H1 (cell line): ENCODE data around the gene ARID5A. TPM values are rescaled to one million over a fixed set of nuclear protein-coding genes. Genes with fewer than 3 reads are reported as not detected.

Source experiments
- CTCF ChIA-PET: fragments of 300-600 bp; sonication (Branson Sonifier 250); formaldehyde crosslinking; loops from one replicate; lab custom pipeline; 2021; ENCODE audit not compliant: partially characterized antibody; lab: Charles Lee
- POLR2A ChIA-PET: fragments of 300-600 bp; sonication (Branson Sonifier 250); formaldehyde crosslinking; loops from one replicate; lab custom pipeline; 2021; ENCODE audit warnings: inconsistent platforms; ENCODE audit not compliant: partially characterized antibody; lab: Charles Lee
- DNase-seq, 2 experiments: peaks; one replicate each; pipeline versions ENCODE4 v3.0.0 to v3.0.0-alpha.2; 2010 to 2022; ENCODE audit warnings: low spot score in 2 of 2, low read depth in 1 of 2, mixed read lengths in 1 of 2
- FAIRE-seq: peaks from 2 replicates; lab custom pipeline; 2011; peaks lifted over from hg19 to GRCh38; lab: Jason Lieb, UNC
- H2AFZ ChIP-seq: 2 replicates; pipeline ENCODE4 v1.8.1; 2012; ENCODE audit warnings: low read length, inconsistent platforms
- H2AK5ac ChIP-seq: 2 replicates; pipeline ENCODE4 v1.6.1; 2013; ENCODE audit warnings: low read depth, low read length
- H2BK120ac ChIP-seq: replicated peaks from 2 replicates; pipeline ENCODE3; 2013; ENCODE audit warnings: low read depth, low read length, inconsistent platforms
- H2BK12ac ChIP-seq: 2 replicates; pipeline ENCODE4 v1.6.1; 2013; ENCODE audit warnings: low read depth, low read length
- H2BK15ac ChIP-seq: 2 replicates; pipeline ENCODE4 v1.6.1; 2013; ENCODE audit warnings: low read length
- H2BK20ac ChIP-seq: 2 replicates; pipeline ENCODE4 v1.6.1; 2013; ENCODE audit warnings: low read length
- H2BK5ac ChIP-seq: 2 replicates; pipeline ENCODE4 v1.6.1; 2013; ENCODE audit warnings: low read depth, low read length
- H3K14ac ChIP-seq: 2 replicates; pipeline ENCODE4 v1.6.1; 2013; ENCODE audit warnings: inconsistent platforms; ENCODE audit not compliant: insufficient read length
- H3K18ac ChIP-seq: 2 replicates; pipeline ENCODE4 v1.6.1; 2013; ENCODE audit warnings: low read length; ENCODE audit errors: extremely low read depth
- H3K23ac ChIP-seq: 2 replicates; pipeline ENCODE4 v1.6.1; 2013; ENCODE audit warnings: inconsistent platforms; ENCODE audit not compliant: insufficient read length
- H3K23me2 ChIP-seq: 2 replicates; pipeline ENCODE4 v1.6.1; 2013; ENCODE audit warnings: low read depth, low read length
- H3K27ac ChIP-seq: 2 replicates; pipeline ENCODE4 v1.6.1; 2011; ENCODE audit warnings: low read depth, low read length, inconsistent platforms
- H3K27me3 ChIP-seq, 4 experiments: replicated peaks in 1 of 4; 1 replicate in 1 of 4; 2 replicates in 3 of 4; pipeline versions ENCODE4 v1.6.1 to v1.8.1; 2011 to 2013; ENCODE audit warnings: low read length in 3 of 4, mild to moderate bottlenecking in 3 of 4, inconsistent platforms in 2 of 4, mixed read lengths in 2 of 4, moderate library complexity in 1 of 4; ENCODE audit not compliant: control insufficient read depth in 3 of 4, insufficient read depth in 3 of 4; ENCODE audit errors: extremely low read depth in 1 of 4
- H3K36me3 ChIP-seq, 4 experiments: 2 replicates each; pipeline versions ENCODE4 v1.6.1 to v1.8.1; 2011 to 2013; ENCODE audit warnings: mild to moderate bottlenecking in 4 of 4, low read length in 3 of 4, moderate library complexity in 2 of 4, control low read depth in 1 of 4, inconsistent platforms in 1 of 4; ENCODE audit not compliant: insufficient read depth in 4 of 4, control insufficient read depth in 2 of 4
- H3K4ac ChIP-seq: replicated peaks from 2 replicates; pipeline ENCODE3; 2013; ENCODE audit warnings: low read length, low read depth, mixed read lengths, inconsistent platforms; ENCODE audit not compliant: insufficient read length
- H3K4me1 ChIP-seq, 4 experiments: replicated peaks in 1 of 4; 1 replicate in 1 of 4; 2 replicates in 3 of 4; pipeline versions ENCODE4 v1.6.1 to v1.8.1; 2011 to 2013; ENCODE audit warnings: low read length in 3 of 4, inconsistent platforms in 2 of 4, mixed read lengths in 1 of 4; ENCODE audit not compliant: insufficient read depth in 4 of 4, control insufficient read depth in 3 of 4
- H3K4me2 ChIP-seq, 2 experiments: 2 replicates each; pipeline versions ENCODE4 v1.6.1 to v1.8.1; 2011 to 2013; ENCODE audit warnings: low read depth in 2 of 2, low read length in 2 of 2, control low read depth in 1 of 2, inconsistent platforms in 1 of 2, mild to moderate bottlenecking in 1 of 2; ENCODE audit not compliant: insufficient read depth in 1 of 2
- H3K4me3 ChIP-seq, 4 experiments: fragments of 200-600, 300-600 bp in 1 of 4; sonication (generic), shearing (Covaris generic), sonication (Bioruptor Twin) in 1 of 4; 2 replicates each; pipeline versions ENCODE4 v1.5.1 to v1.8.1; 2011 to 2016; ENCODE audit warnings: low read length in 4 of 4, low read depth in 3 of 4, control low read depth in 2 of 4, inconsistent platforms in 2 of 4, mild to moderate bottlenecking in 2 of 4, mixed read lengths in 1 of 4, moderate library complexity in 1 of 4; ENCODE audit not compliant: insufficient read depth in 2 of 4; ENCODE audit errors: extremely low read depth in 1 of 4
- H3K56ac ChIP-seq: replicated peaks from 2 replicates; pipeline ENCODE3; 2013; ENCODE audit warnings: low read depth, mild to moderate bottlenecking, mixed read lengths, low read length, inconsistent platforms; ENCODE audit not compliant: insufficient read length
- H3K79me1 ChIP-seq: 2 replicates; pipeline ENCODE4 v1.6.1; 2013; ENCODE audit warnings: low read depth, low read length, control low read depth
- H3K79me2 ChIP-seq, 2 experiments: 2 replicates each; pipeline versions ENCODE4 v1.6.1 to v1.8.1; 2012 to 2013; ENCODE audit warnings: low read length in 2 of 2, mild to moderate bottlenecking in 2 of 2, inconsistent platforms in 1 of 2; ENCODE audit not compliant: insufficient read depth in 2 of 2, control insufficient read depth in 1 of 2
- H3K9ac ChIP-seq, 4 experiments: replicated peaks in 1 of 4; 1 replicate in 1 of 4; 2 replicates in 3 of 4; pipeline versions ENCODE4 v1.6.1 to v1.8.1; 2011 to 2013; ENCODE audit warnings: low read depth in 3 of 4, low read length in 3 of 4, control low read depth in 2 of 4, mild to moderate bottlenecking in 2 of 4, moderate library complexity in 2 of 4, inconsistent platforms in 1 of 4; ENCODE audit errors: extremely low read depth in 1 of 4
- H3K9me3 ChIP-seq, 2 experiments: 2 replicates each; pipeline versions ENCODE4 v1.6.1 to v1.8.1; 2012 to 2013; ENCODE audit warnings: mild to moderate bottlenecking in 2 of 2, moderate library complexity in 2 of 2, control low read depth in 1 of 2, inconsistent platforms in 1 of 2, low read depth in 1 of 2, low read length in 1 of 2, mixed read lengths in 1 of 2; ENCODE audit not compliant: insufficient read depth in 2 of 2
- H4K20me1 ChIP-seq, 2 experiments: replicated peaks in 1 of 2; 2 replicates each; pipeline versions ENCODE3 to v1.8.1; 2011 to 2013; ENCODE audit warnings: inconsistent platforms in 2 of 2, low read length in 2 of 2, mild to moderate bottlenecking in 1 of 2; ENCODE audit not compliant: insufficient read depth in 2 of 2, control insufficient read depth in 1 of 2
- H4K5ac ChIP-seq: 2 replicates; pipeline ENCODE4 v1.6.1; 2013; ENCODE audit warnings: low read length, low read depth, mixed read lengths, inconsistent platforms; ENCODE audit not compliant: insufficient read length
- H4K8ac ChIP-seq: 2 replicates; pipeline ENCODE4 v1.8.0; 2013; ENCODE audit warnings: mild to moderate bottlenecking, moderate library complexity, low read length, inconsistent platforms; ENCODE audit not compliant: insufficient read depth; ENCODE audit errors: extremely low read depth
- H4K91ac ChIP-seq: replicated peaks from 2 replicates; pipeline ENCODE3; 2013; ENCODE audit warnings: low read length, mixed read lengths, inconsistent platforms; ENCODE audit not compliant: insufficient read length
- NANOG ChIP-seq: IDR thresholded peaks from 2 replicates; pipeline ENCODE4 v1.6.1; 2011; ENCODE audit warnings: low read length, low read depth, mild to moderate bottlenecking, inconsistent platforms; ENCODE audit not compliant: insufficient read depth, poor library complexity, severe bottlenecking
- POU5F1 ChIP-seq: IDR thresholded peaks from 2 replicates; pipeline ENCODE4 v1.6.1; 2011; ENCODE audit warnings: low read depth, mild to moderate bottlenecking, low read length, moderate library complexity
- WGBS, 2 experiments: shearing (Covaris generic) in 1 of 2; methylation state at CpG; one replicate each; pipeline versions ENCODE4 v1.1.6 to v1.1.7; 2013 to 2015; ENCODE audit warnings: low lambda C conversion rate in 2 of 2, mixed read lengths in 2 of 2, inconsistent platforms in 1 of 2, low coverage in 1 of 2, missing lambda C conversion rate in 1 of 2; ENCODE audit not compliant: insufficient replicate concordance in 2 of 2, insufficient coverage in 1 of 2, insufficient read length in 1 of 2; ENCODE audit errors: extremely low coverage in 1 of 2, missing lambda C conversion rate in 1 of 2; 5-methylcytosine and 5-hydroxymethylcytosine counted together
- polyA plus RNA-seq, 7 experiments: library from polyadenylated mRNA; depleted of rRNA in 3 of 7; stranded (reverse) in 5 of 7; unstranded in 2 of 7; fragments of >200 nt in 5 of 7; fragments of 200-250 nt in 2 of 7; gene quantifications; 1 replicate in 5 of 7; 2 replicates in 1 of 7; 4 replicates in 1 of 7; pipeline versions ENCODE4 v1.2.1 to v1.2.3, GENCODE V29; 2011 to 2013; ENCODE audit warnings: missing spikeins in 2 of 7, mixed read lengths in 2 of 7
- total RNA-seq: library from RNA; stranded (reverse); fragmentation: NEBNext Ultra II Directional; extraction: Animal tissue kit (Norgen Biotek cat#: 25700); gene quantifications from 2 replicates; pipeline ENCODE4 v1.2.1, GENCODE V29; 2021

Gene ARID5A
- total and polyA plus RNA-seq, 2 of the 8 experiments (the other 6 are each of a cell fraction or from before 2014, with no cell fraction given) = 3.3 to 5.3 TPM

- no peak overlapping the region for H4K5ac ChIP-seq
- H3K56ac ChIP-seq = no peak overlapping the region
- no peaks in the 10 kb centered on the region for H3K36me3 ChIP-seq
- H3K79me2 ChIP-seq = no peaks in the 10 kb centered on the region
- H3K4me3 ChIP-seq = no peak overlapping the region
- H2BK5ac ChIP-seq = no peak overlapping the region
- H3K4me1 ChIP-seq = peaks cover 0 to 5% (median 1%) of the 10 kb centered on the region in 4 experiments; a peak in 2 of 7 replicates
- H3K9me3 ChIP-seq = peaks cover 0 to 2% of the 10 kb centered on the region in 2 experiments; a peak in 1 of 4 replicates
- H3K4ac ChIP-seq = no peak overlapping the region
- no peaks in the 10 kb centered on the region for H3K27me3 ChIP-seq
- H2BK15ac ChIP-seq = no peak overlapping the region
- ChIA-PET CTCF (interaction anchor here (0.8 to 8.9 kb wide), 5 partner anchors 9 to 324 kb away, joined by 3 to 76 read pairs (median 4); no protein-coding TSS in a partner anchor), POLR2A (interaction anchor here (1.0 kb wide), 1 partner anchor 14 kb away, joined by 3 read pairs; no protein-coding TSS in a partner anchor)
- no peak overlapping the region for H2BK20ac ChIP-seq
- no peak for DNase-seq
- no peak overlapping the region for H3K9ac ChIP-seq
- H4K91ac ChIP-seq = no peak overlapping the region
- FAIRE-seq = peak; percentile 39
- no peak overlapping the region for H2BK120ac ChIP-seq
- H3K4me2 ChIP-seq = no peak overlapping the region; a peak in 1 of 4 replicates
- WGBS, 2 experiments = 82% methylated on average over 10 of the region's 12 CpGs; no CpG with 5 or more reads in 1 of the 2 experiments
- no peak overlapping the region for H3K14ac ChIP-seq
- H3K23me2 ChIP-seq = no peaks in the 10 kb centered on the region
- peak overlapping the region; percentile 27; the same call in 1 of the 2 replicates for H3K18ac ChIP-seq
- peak overlapping the region; percentile 72; the same call in 1 of the 2 replicates for H2AFZ ChIP-seq
- H4K20me1 ChIP-seq = no peaks in the 10 kb centered on the region
- H3K79me1 ChIP-seq = no peaks in the 10 kb centered on the region
- no peak overlapping the region for H2AK5ac ChIP-seq
- H4K8ac ChIP-seq = no peak overlapping the region
- H3K23ac ChIP-seq = no peak overlapping the region
- no peak overlapping the region for H3K27ac ChIP-seq
- H2BK12ac ChIP-seq = 0 out of 2 replicates have a peak overlapping the region, but pooled peaks have one; percentile 31
- TF ChIP-seq POU5F1 (no peak), NANOG (no peak)
Observed at GRCh38 chr2:96498021-96498431, 38.5 kb upstream of the ARID5A start.
